ENCODE results near the gene STMND1.

DNA sequence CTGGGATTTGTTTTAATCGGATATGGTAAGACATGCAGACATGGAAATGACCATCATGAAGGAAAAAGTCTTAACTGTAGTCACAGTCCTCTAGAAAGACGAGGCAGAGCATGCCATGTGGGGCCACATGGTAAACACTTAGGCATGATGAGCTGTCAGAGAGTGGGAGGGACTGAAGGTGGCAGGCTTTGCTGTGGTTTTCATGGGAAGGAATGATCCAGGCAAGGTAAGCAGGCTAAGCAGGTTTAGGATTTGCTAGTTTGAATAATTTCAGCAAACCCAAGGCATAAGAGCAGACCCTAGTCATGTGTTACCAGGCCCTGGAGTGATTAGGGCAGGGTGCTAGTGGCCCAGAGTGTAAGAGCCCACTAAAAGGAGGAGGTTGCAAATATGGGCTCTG is 47.2 kb upstream of the STMND1 start:
- TF ChIP-seq, protein P1, sequence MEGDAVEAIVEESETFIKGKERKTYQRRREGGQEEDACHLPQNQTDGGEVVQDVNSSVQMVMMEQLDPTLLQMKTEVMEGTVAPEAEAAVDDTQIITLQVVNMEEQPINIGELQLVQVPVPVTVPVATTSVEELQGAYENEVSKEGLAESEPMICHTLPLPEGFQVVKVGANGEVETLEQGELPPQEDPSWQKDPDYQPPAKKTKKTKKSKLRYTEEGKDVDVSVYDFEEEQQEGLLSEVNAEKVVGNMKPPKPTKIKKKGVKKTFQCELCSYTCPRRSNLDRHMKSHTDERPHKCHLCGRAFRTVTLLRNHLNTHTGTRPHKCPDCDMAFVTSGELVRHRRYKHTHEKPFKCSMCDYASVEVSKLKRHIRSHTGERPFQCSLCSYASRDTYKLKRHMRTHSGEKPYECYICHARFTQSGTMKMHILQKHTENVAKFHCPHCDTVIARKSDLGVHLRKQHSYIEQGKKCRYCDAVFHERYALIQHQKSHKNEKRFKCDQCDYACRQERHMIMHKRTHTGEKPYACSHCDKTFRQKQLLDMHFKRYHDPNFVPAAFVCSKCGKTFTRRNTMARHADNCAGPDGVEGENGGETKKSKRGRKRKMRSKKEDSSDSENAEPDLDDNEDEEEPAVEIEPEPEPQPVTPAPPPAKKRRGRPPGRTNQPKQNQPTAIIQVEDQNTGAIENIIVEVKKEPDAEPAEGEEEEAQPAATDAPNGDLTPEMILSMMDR (IDR thresholded peaks at IDR 0.05), result no peak
- no peak for TF ChIP-seq POLR2AphosphoS5 (IDR thresholded peaks at IDR 0.05)
